ENCODE data around the gene SGTB. TPM values are rescaled to one million over a fixed set of nuclear protein-coding genes. Genes with fewer than 3 reads are reported as not detected.

SGTB gene
- total RNA-seq = 7.8 and 10.7 TPM in 2 replicates
- long read RNA-seq, full-length matches to known transcripts = 10 of 16 reads
- long read RNA-seq, partial matches to known transcripts = 1 of 16 reads
- long read RNA-seq, other reads (novel, unspliced or antisense) = 5 of 16 reads

DNA sequence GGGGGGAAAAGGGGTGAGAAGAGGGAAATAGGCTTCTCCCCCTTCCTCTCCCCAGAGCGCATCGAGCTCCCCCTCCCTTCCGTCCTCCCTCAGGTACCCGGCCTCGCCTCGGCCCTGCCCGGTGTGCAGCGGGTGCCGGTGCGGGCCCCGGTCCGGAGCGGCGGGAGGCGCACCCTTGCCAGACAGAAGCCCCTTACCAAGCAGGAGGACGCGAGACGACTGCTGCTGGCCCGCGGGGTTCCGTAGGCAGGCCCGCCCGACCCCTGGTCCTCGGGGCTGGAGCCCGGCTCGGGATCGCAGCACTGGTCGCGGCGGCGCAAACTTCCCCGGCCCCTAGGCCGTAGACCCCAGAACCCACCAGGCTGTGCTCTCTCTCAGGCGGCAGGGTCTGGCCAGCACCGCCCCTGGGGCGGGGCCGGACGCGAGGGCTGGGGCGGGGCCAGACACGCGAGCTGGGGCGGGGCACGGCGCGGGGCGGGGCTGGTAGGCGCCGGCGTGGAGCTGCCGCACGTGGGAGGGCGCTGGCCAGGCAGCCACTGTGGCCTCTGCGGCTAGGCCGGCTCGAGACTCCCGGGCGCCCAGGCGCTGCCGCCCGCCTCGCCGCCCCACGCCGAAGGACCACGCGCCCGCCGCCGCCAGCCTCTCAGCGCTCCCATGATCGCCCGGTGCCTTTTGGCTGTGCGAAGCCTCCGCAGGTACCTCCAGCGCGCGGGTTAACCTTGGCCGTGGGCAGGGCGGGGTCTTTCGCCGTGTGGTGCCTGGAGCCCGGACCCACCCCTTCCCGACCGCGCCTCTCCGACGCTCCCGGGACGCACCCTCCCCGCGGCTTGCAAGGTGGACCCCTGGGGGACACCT, at the start of gene SGTB, which contains the start of gene NLN:
SGTB (minus strand) TSS at position 390 of the 855 bp plus-strand sequence. CDS start 1,302 bp downstream, outside the sequence.
NLN (plus strand) TSS at position 486 of the 855 bp plus-strand sequence; CDS start at position 655, 169 bp downstream.
- DNase-seq (ENCODE audit: low spot score, unreplicated experiment) = peak; percentile 92
- peak within 1 kb of the TSS; percentile 98 for H3K27ac Mint-ChIP-seq
- no peak for TF ChIP-seq CTCF (IDR thresholded peaks at IDR 0.05; ENCODE audit: unreplicated experiment)
- H3K27me3 Mint-ChIP-seq = no peaks in the 10 kb centered on the region
- H3K9me3 Mint-ChIP-seq (ENCODE audit: low read depth) = no peaks in the 10 kb centered on the region
- H3K4me1 Mint-ChIP-seq (ENCODE audit: low read depth) = peaks cover 12% of the 10 kb centered on the region
- peaks cover 2% of the 10 kb centered on the region for H3K36me3 Mint-ChIP-seq (ENCODE audit: insufficient read depth)
- H3K4me3 Mint-ChIP-seq (ENCODE audit: low read depth) = peak within 1 kb of the TSS; percentile 91

DNA sequence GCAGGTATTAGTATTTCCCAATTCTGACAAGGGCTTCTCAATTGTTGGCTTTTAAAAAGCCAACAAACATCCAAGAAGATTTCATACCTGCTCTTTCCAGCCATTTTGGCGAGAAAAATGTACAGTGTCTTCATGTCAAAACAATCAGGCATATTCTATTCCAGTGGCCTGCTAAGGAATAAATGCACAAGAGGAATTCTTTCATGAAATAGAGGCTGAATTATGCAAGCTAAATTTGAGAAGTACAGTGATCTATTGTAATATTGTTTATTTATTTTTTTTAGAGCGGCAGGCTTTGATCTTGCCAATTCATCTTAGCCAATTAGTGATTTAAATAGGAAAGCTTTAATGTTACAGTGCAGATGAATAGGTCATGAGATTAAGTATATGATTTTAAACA, 49.4 kb upstream of the SGTB start:
- no peak for DNase-seq (ENCODE audit: low spot score, unreplicated experiment)
- TF ChIP-seq CTCF (IDR thresholded peaks at IDR 0.05; ENCODE audit: unreplicated experiment) = no peak
- no peaks in the 10 kb centered on the region for H3K4me1 Mint-ChIP-seq (ENCODE audit: low read depth)
- no peaks in the 10 kb centered on the region for H3K27me3 Mint-ChIP-seq
- peaks cover 21% of the 10 kb centered on the region for H3K36me3 Mint-ChIP-seq (ENCODE audit: insufficient read depth)
- H3K4me3 Mint-ChIP-seq (ENCODE audit: low read depth) = no peak overlapping the region
- H3K9me3 Mint-ChIP-seq (ENCODE audit: low read depth) = no peaks in the 10 kb centered on the region
- H3K27ac Mint-ChIP-seq = no peak overlapping the region

- Mint-ChIP-seq H3K4me3 (ENCODE audit: low read depth) (no peak overlapping the region), H3K36me3 (ENCODE audit: insufficient read depth) (peaks cover 27% of the 10 kb centered on the region), H3K27ac (no peak overlapping the region), H3K9me3 (ENCODE audit: low read depth) (no peaks in the 10 kb centered on the region), H3K27me3 (no peaks in the 10 kb centered on the region), H3K4me1 (ENCODE audit: low read depth) (no peaks in the 10 kb centered on the region)
- no peak for TF ChIP-seq CTCF (IDR thresholded peaks at IDR 0.05; ENCODE audit: unreplicated experiment)
- DNase-seq (ENCODE audit: low spot score, unreplicated experiment) = no peak
Measured at GRCh38 chr5:65769539-65769938, 47.6 kb upstream of the SGTB start.

DNA sequence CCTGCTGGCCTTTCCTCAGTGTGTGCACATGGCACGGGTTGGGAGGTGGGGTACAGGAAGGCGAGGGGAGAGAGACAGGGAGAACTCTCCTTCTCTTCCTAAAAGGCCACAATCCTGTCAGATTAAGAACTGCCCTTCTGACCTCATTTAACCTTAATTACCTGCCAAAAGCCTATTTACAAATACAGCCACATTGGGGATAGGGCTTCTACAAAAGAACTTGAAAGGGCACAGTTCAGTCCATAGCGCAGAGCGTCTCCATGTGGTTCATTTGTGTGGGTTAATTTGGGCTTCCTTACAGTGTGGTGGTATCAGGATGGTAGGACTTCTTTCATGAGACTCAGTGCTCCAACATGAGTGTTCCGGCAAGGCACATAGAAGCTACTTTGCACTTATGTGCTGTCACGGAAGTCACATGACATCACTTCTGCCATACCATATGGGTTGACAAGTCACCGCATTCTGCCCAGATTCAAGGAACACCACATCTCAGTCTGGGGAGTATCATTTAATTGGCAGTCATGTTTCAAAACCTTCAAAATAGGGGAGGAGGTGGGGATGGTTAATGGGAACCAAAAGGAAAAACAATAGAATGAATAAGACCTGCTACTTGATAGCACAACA, 46.9 kb upstream of the SGTB start:
- Mint-ChIP-seq H3K9me3 (ENCODE audit: low read depth) (no peaks in the 10 kb centered on the region), H3K4me3 (ENCODE audit: low read depth) (no peak overlapping the region), H3K27me3 (no peaks in the 10 kb centered on the region), H3K36me3 (ENCODE audit: insufficient read depth) (peaks cover 29% of the 10 kb centered on the region), H3K4me1 (ENCODE audit: low read depth) (no peaks in the 10 kb centered on the region), H3K27ac (no peak overlapping the region)
- no peak for DNase-seq (ENCODE audit: low spot score, unreplicated experiment)
- no peak for TF ChIP-seq CTCF (IDR thresholded peaks at IDR 0.05; ENCODE audit: unreplicated experiment)

DNA sequence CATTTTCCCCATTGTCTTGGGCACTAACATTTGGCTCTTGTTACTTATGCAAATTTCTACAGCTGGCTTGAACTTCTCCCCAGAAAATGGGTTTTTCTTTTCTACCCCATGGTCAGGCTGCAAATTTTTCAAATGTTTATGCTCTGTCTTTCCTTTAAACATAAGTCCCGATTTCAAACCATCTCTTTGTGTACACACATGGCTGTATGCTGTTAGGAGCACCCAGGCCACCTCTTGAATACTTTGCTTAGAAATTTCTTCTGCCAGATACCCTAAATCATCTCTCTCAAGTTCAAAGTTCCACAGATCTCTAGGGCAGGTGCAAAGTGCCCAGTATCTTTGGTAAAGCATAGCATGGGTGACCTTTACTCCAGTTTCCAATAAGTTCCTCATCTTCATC, 45.7 kb upstream of the SGTB start:
- Mint-ChIP-seq H3K27me3 (no peaks in the 10 kb centered on the region), H3K36me3 (ENCODE audit: insufficient read depth) (peaks cover 32% of the 10 kb centered on the region), H3K4me1 (ENCODE audit: low read depth) (no peaks in the 10 kb centered on the region), H3K27ac (no peak overlapping the region), H3K9me3 (ENCODE audit: low read depth) (no peaks in the 10 kb centered on the region), H3K4me3 (ENCODE audit: low read depth) (no peak overlapping the region)
- TF ChIP-seq CTCF (IDR thresholded peaks at IDR 0.05; ENCODE audit: unreplicated experiment) = no peak
- no peak for DNase-seq (ENCODE audit: low spot score, unreplicated experiment)
